ENCODE results near the gene KBTBD6. TPM values are rescaled to one million over a fixed set of nuclear protein-coding genes. Genes with fewer than 3 reads are reported as not detected.

Gene KBTBD6
- total and polyA plus RNA-seq, 10 of the 15 experiments (the other 5 are each of a cell fraction or from before 2014, with no cell fraction given), result 1.9 to 5.3 (median 3.8) TPM

DNA sequence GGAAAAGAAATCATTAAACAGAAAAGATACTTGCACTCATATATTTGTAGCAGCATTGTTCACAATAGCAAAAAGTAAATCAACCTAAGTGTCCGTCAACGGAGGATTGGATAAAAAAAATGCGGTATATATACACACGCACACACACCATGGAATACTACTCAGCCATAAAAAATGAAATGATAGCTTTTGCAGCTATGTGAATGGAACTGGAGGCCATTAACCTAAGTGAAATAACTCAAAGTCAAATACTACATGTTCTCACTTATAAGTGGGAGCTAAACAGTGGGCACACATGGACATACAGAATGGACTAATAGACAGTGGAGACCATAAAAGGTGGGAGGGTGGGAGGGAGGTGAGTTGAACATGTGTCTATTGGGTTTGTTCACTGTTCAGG is 52.9 kb downstream of the KBTBD6 start:
- Histone ChIP-seq H3K79me2 (ENCODE audit: control insufficient read depth, insufficient read depth, low read length) (no peaks in the 10 kb centered on the region), H3K9me3 (replicated peaks; ENCODE audit: control insufficient read depth, insufficient read depth, low read length) (no peaks in the 10 kb centered on the region), H3K4me2 (ENCODE audit: control insufficient read depth, insufficient read depth) (no peak overlapping the region), H3K4me3 (no peak overlapping the region), H3K4me1 (ENCODE audit: control insufficient read depth, insufficient read depth, low read length) (no peaks in the 10 kb centered on the region), H3K27ac (ENCODE audit: control insufficient read depth, insufficient read depth) (no peak overlapping the region), H3K27me3 (replicated peaks in 1 of 2; ENCODE audit: control insufficient read depth in 2 of 2, insufficient read depth in 2 of 2, low read length in 1 of 2) (no peaks in the 10 kb centered on the region), H4K20me1 (ENCODE audit: control insufficient read depth, insufficient read depth) (no peaks in the 10 kb centered on the region), H2AFZ (ENCODE audit: control insufficient read depth, low read depth, low read length) (no peak overlapping the region), H3K36me3 (ENCODE audit: control insufficient read depth in 2 of 2, insufficient read depth in 2 of 2, low read length in 1 of 2) (peaks cover 0 to 18% of the 10 kb centered on the region in 2 experiments; a peak in 2 of 4 replicates), H3K9ac (ENCODE audit: control insufficient read depth, insufficient read depth, low read length) (no peak overlapping the region)
- FAIRE-seq (no peak), ATAC-seq (no peak), DNase-seq (ENCODE audit: low read depth, low spot score) (no peak)
- in situ Hi-C loops (cut with MboI) (no loop called here), intact Hi-C loops (cut with micrococcal nuclease; ENCODE audit: unreplicated experiment) (no loop called here)
- 98% methylated on average over 4 of the region's 4 CpGs for WGBS (ENCODE audit: insufficient coverage, insufficient replicate concordance, low lambda C conversion rate, missing lambda C conversion rate)
- SMC1A ChIA-PET (ENCODE audit: uncharacterized antibody, unreplicated experiment), result no interaction called here
- RAD21 ChIA-PET (ENCODE audit: unreplicated experiment), result no interaction called here
- TF ChIP-seq, protein P1, sequence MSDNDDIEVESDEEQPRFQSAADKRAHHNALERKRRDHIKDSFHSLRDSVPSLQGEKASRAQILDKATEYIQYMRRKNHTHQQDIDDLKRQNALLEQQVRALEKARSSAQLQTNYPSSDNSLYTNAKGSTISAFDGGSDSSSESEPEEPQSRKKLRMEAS (IDR thresholded peaks at IDR 0.05; ENCODE audit: low read depth, low read length), result no peak
- TF ChIP-seq EED (IDR thresholded peaks at IDR 0.05; ENCODE audit: low read depth), result no peak
- no peak for TF ChIP-seq ZBTB4 (CRISPR knock-in tag; IDR thresholded peaks at IDR 0.05)
- TF ChIP-seq SUPT20H (IDR thresholded peaks at IDR 0.05; ENCODE audit: borderline replicate concordance, control insufficient read depth, low read depth, low read length), result no peak
- no peak for TF ChIP-seq BCL3 (IDR thresholded peaks at IDR 0.05; ENCODE audit: borderline replicate concordance, insufficient read depth, low read depth, low read length, poor library complexity, severe bottlenecking)
- TF ChIP-seq CBX3 (IDR thresholded peaks at IDR 0.05; ENCODE audit: borderline replicate concordance, low read depth), result no peak
- TF ChIP-seq ETV6 (conservative IDR thresholded peaks at IDR 0.05 in 1 of 2, IDR thresholded peaks at IDR 0.05 in 1 of 2; ENCODE audit: borderline replicate concordance in 1 of 2, low read depth in 1 of 2), result no peak
- no peak for TF ChIP-seq CREM (IDR thresholded peaks at IDR 0.05; ENCODE audit: low read depth)
- TF ChIP-seq STAT3 (IDR thresholded peaks at IDR 0.05; ENCODE audit: low read depth, low read length), result no peak
- BruUV-seq (replicated peaks), result no TSS peak
- POLR2A ChIA-PET, result no interaction called here
- CTCF ChIA-PET, result interaction anchor here (2.0 kb wide), 1 partner anchor 143 kb away, joined by 7 read pairs; no protein-coding TSS in a partner anchor

MicroRNAs within 50 kb of the gene (microRNA counts, 767-probe panel; counts per million panel counts)
- microRNA hsa-miR-3168, result 1,125 counts per million, percentile 35 among the panel's probes with 10 or more counts

Small RNA genes within 50 kb of the gene (microRNA-seq; reads per million reads assigned to microRNA genes)
- gene MIR3168, result not detected

Small RNA genes within 50 kb of the gene (small RNA-seq; reads per million reads assigned to genes)
- gene MIR3168, result not detected
- gene RN7SL597P, result not detected

Other genes starting within 250 kb of the KBTBD6 start
- gene ELF1, start 113.5 kb downstream of the KBTBD6 start, total RNA-seq (2014; rRNA removed), result 45.7 and 49.2 TPM in 2 replicates
- gene ELF1, start 113.5 kb downstream of the KBTBD6 start, total RNA-seq (2014; rRNA removed; fragmentation: Illumina TruSeq; extraction: Trizol), result 55.1 and 59.4 TPM in 2 replicates
- 70.5 and 74.2 TPM in 2 replicates for gene ELF1, start 113.5 kb downstream of the KBTBD6 start, total RNA-seq (2021)
- 83.5 and 97.6 TPM in 2 replicates for gene ELF1, start 113.5 kb downstream of the KBTBD6 start, polyA plus RNA-seq (2011; rRNA removed)
- 91.6 and 118 TPM in 2 replicates for gene ELF1, start 113.5 kb downstream of the KBTBD6 start, polyA plus RNA-seq (2014; fragmentation: Illumina TruSeq; extraction: Trizol)
- gene ELF1, start 113.5 kb downstream of the KBTBD6 start, polyA plus RNA-seq (2014; fragmentation: Nextera tagmentation; extraction: Ambion mirVana), result 10 to 100 TPM; 43.3 to 43.5 TPM
- gene ELF1, start 113.5 kb downstream of the KBTBD6 start, polyA plus RNA-seq (2014; rRNA removed), result 46.8 and 47.9 TPM in 2 replicates
- 10 to 100 TPM; 56.2 to 64.0 TPM for gene ELF1, start 113.5 kb downstream of the KBTBD6 start, polyA plus RNA-seq (2016; fragmentation: Nextera tagmentation; extraction: Ambion mirVana)
- gene WBP4, start 71.3 kb downstream of the KBTBD6 start, total RNA-seq (2014; rRNA removed), result 7.4 and 11.8 TPM in 2 replicates
- 16.3 and 16.9 TPM in 2 replicates for gene WBP4, start 71.3 kb downstream of the KBTBD6 start, total RNA-seq (2014; rRNA removed; fragmentation: Illumina TruSeq; extraction: Trizol)
- gene WBP4, start 71.3 kb downstream of the KBTBD6 start, total RNA-seq (2021), result 8.3 and 8.8 TPM in 2 replicates
- gene WBP4, start 71.3 kb downstream of the KBTBD6 start, polyA plus RNA-seq (2011; rRNA removed), result 15.9 and 26.4 TPM in 2 replicates
- 21.6 and 23.3 TPM in 2 replicates for gene WBP4, start 71.3 kb downstream of the KBTBD6 start, polyA plus RNA-seq (2014; fragmentation: Illumina TruSeq; extraction: Trizol)
- 10 to 100 TPM in 1 of 2 experiments, 1 to 10 TPM in 1; 9.7 to 12.5 TPM for gene WBP4, start 71.3 kb downstream of the KBTBD6 start, polyA plus RNA-seq (2014; fragmentation: Nextera tagmentation; extraction: Ambion mirVana)
- 9.7 and 13.2 TPM in 2 replicates for gene WBP4, start 71.3 kb downstream of the KBTBD6 start, polyA plus RNA-seq (2014; rRNA removed)
- gene WBP4, start 71.3 kb downstream of the KBTBD6 start, polyA plus RNA-seq (2016; fragmentation: Nextera tagmentation; extraction: Ambion mirVana), result 10 to 100 TPM; 15.3 to 16.1 TPM
- 5.1 and 5.5 TPM in 2 replicates for gene KBTBD7, start 61.8 kb upstream of the KBTBD6 start, total RNA-seq (2014; rRNA removed)
- gene KBTBD7, start 61.8 kb upstream of the KBTBD6 start, total RNA-seq (2014; rRNA removed; fragmentation: Illumina TruSeq; extraction: Trizol), result 3.6 and 4.1 TPM in 2 replicates
- gene KBTBD7, start 61.8 kb upstream of the KBTBD6 start, total RNA-seq (2021), result 4.6 and 5.1 TPM in 2 replicates
- gene KBTBD7, start 61.8 kb upstream of the KBTBD6 start, polyA plus RNA-seq (2011; rRNA removed), result 5.6 and 6.2 TPM in 2 replicates
- gene KBTBD7, start 61.8 kb upstream of the KBTBD6 start, polyA plus RNA-seq (2014; fragmentation: Illumina TruSeq; extraction: Trizol), result 3.4 and 4.2 TPM in 2 replicates
- gene KBTBD7, start 61.8 kb upstream of the KBTBD6 start, polyA plus RNA-seq (2014; fragmentation: Nextera tagmentation; extraction: Ambion mirVana), result 1 to 10 TPM; 1.8 to 2.8 TPM
- gene KBTBD7, start 61.8 kb upstream of the KBTBD6 start, polyA plus RNA-seq (2014; rRNA removed), result 2.8 and 3.0 TPM in 2 replicates
- 1 to 10 TPM; 4.9 to 6.0 TPM for gene KBTBD7, start 61.8 kb upstream of the KBTBD6 start, polyA plus RNA-seq (2016; fragmentation: Nextera tagmentation; extraction: Ambion mirVana)
- gene MTRF1, start 130.8 kb upstream of the KBTBD6 start, total RNA-seq (2014; rRNA removed), result 18.8 and 21.7 TPM in 2 replicates
- 19.0 and 21.0 TPM in 2 replicates for gene MTRF1, start 130.8 kb upstream of the KBTBD6 start, total RNA-seq (2014; rRNA removed; fragmentation: Illumina TruSeq; extraction: Trizol)
- 12.1 and 14.1 TPM in 2 replicates for gene MTRF1, start 130.8 kb upstream of the KBTBD6 start, total RNA-seq (2021)
- gene MTRF1, start 130.8 kb upstream of the KBTBD6 start, polyA plus RNA-seq (2011; rRNA removed), result 33.7 and 55.9 TPM in 2 replicates
- gene MTRF1, start 130.8 kb upstream of the KBTBD6 start, polyA plus RNA-seq (2014; fragmentation: Illumina TruSeq; extraction: Trizol), result 22.6 and 32.3 TPM in 2 replicates
- gene MTRF1, start 130.8 kb upstream of the KBTBD6 start, polyA plus RNA-seq (2014; fragmentation: Nextera tagmentation; extraction: Ambion mirVana), result 10 to 100 TPM; 14.1 to 18.1 TPM
- gene MTRF1, start 130.8 kb upstream of the KBTBD6 start, polyA plus RNA-seq (2014; rRNA removed), result 19.4 and 23.0 TPM in 2 replicates
- gene MTRF1, start 130.8 kb upstream of the KBTBD6 start, polyA plus RNA-seq (2016; fragmentation: Nextera tagmentation; extraction: Ambion mirVana), result 10 to 100 TPM; 22.2 to 24.8 TPM
- gene NAA16, start 178.5 kb upstream of the KBTBD6 start, total RNA-seq (2014; rRNA removed), result 12.0 and 13.1 TPM in 2 replicates
- 13.8 and 15.3 TPM in 2 replicates for gene NAA16, start 178.5 kb upstream of the KBTBD6 start, total RNA-seq (2014; rRNA removed; fragmentation: Illumina TruSeq; extraction: Trizol)
- 11.9 and 16.0 TPM in 2 replicates for gene NAA16, start 178.5 kb upstream of the KBTBD6 start, total RNA-seq (2021)
- 13.3 and 21.1 TPM in 2 replicates for gene NAA16, start 178.5 kb upstream of the KBTBD6 start, polyA plus RNA-seq (2011; rRNA removed)
- gene NAA16, start 178.5 kb upstream of the KBTBD6 start, polyA plus RNA-seq (2014; fragmentation: Illumina TruSeq; extraction: Trizol), result 18.5 and 21.1 TPM in 2 replicates
- gene NAA16, start 178.5 kb upstream of the KBTBD6 start, polyA plus RNA-seq (2014; fragmentation: Nextera tagmentation; extraction: Ambion mirVana), result 1 to 10 TPM; 5.4 to 6.3 TPM
- gene NAA16, start 178.5 kb upstream of the KBTBD6 start, polyA plus RNA-seq (2014; rRNA removed), result 10.4 and 10.9 TPM in 2 replicates
- 10 to 100 TPM; 13.0 to 14.9 TPM for gene NAA16, start 178.5 kb upstream of the KBTBD6 start, polyA plus RNA-seq (2016; fragmentation: Nextera tagmentation; extraction: Ambion mirVana)

All from GM12878 (cell line).